K562 (cell line): Measurements from ENCODE around the gene TRUB2. TPM values are rescaled to one million over a fixed set of nuclear protein-coding genes. Genes with fewer than 3 reads are reported as not detected.

ENCODE experiments used
- ATAC-seq: fragments of 200-7000 bp; cut with Tn5 transposase; 3 replicates; pipeline ENCODE4 v1.9.1; 2020; ENCODE audit warnings: moderate library complexity
- BruUV-seq: library from RNA; stranded (reverse); fragments of 400-500 nt; replicated peaks from 2 replicates; lab custom pipeline; 2021; lab: Mats Ljungman, UMichigan
- CTCF ChIA-PET: fragments of 300-600 bp; formaldehyde crosslinking; extraction: SDS; loops from one replicate; lab custom pipeline; 2021; ENCODE audit warnings: low intra/inter-chr PET ratio; lab: Yijun Ruan, JAX
- POLR2A ChIA-PET: fragments of 300-600, 350-650 bp; sonication (Branson Sonifier 250); formaldehyde crosslinking; extraction: SDS; loops from one replicate; lab custom pipeline; 2021; ENCODE audit warnings: antibody characterized with exemption, inconsistent platforms; lab: Yijun Ruan, JAX
- DNase-seq, 4 experiments: peaks; one replicate each; pipeline versions ENCODE4 v3.0.0 to v3.0.0-alpha.2; 2011 to 2018; ENCODE audit warnings: low spot score in 3 of 4, mixed read lengths in 3 of 4; ENCODE audit errors: extremely low read depth in 1 of 4
- FAIRE-seq: peaks from 2 replicates; lab custom pipeline; 2011; peaks lifted over from hg19 to GRCh38; lab: Jason Lieb, UNC
- H2AFZ ChIP-seq: 2 replicates; pipeline ENCODE4 v1.6.0; 2011; ENCODE audit warnings: low read depth, low read length, control low read depth, inconsistent platforms
- H3K27ac ChIP-seq: fragments of 200-600 bp; 3 replicates; pipeline ENCODE4 v1.8.0; 2011; ENCODE audit warnings: low read depth, mild to moderate bottlenecking, control low read depth, inconsistent platforms, low read length, moderate library complexity, mixed read lengths; ENCODE audit errors: extremely low read depth
- H3K27me3 ChIP-seq, 2 experiments: fragments of 300-600 bp in 1 of 2; 2 replicates in 1 of 2; 3 replicates in 1 of 2; pipeline versions ENCODE4 v1.6.0 to v1.8.0; 2011; ENCODE audit warnings: inconsistent platforms in 2 of 2, low read length in 2 of 2, mild to moderate bottlenecking in 1 of 2, mixed read lengths in 1 of 2, moderate library complexity in 1 of 2; ENCODE audit not compliant: control insufficient read depth in 2 of 2, insufficient read depth in 2 of 2
- H3K36me3 ChIP-seq: fragments of 300-600 bp; 3 replicates; pipeline ENCODE4 v1.8.0; 2011; ENCODE audit warnings: mild to moderate bottlenecking, low read length, inconsistent platforms; ENCODE audit not compliant: control insufficient read depth, insufficient read depth
- H3K4me1 ChIP-seq, 2 experiments: fragments of 200-600 bp in 1 of 2; replicated peaks in 1 of 2; 2 replicates in 1 of 2; 3 replicates in 1 of 2; pipeline versions ENCODE4 v1.5.1 to v1.8.0; 2011; ENCODE audit warnings: inconsistent platforms in 2 of 2, low read length in 2 of 2, mild to moderate bottlenecking in 1 of 2, mixed read lengths in 1 of 2, moderate library complexity in 1 of 2; ENCODE audit not compliant: control insufficient read depth in 2 of 2, insufficient read depth in 2 of 2
- H3K4me2 ChIP-seq: 2 replicates; pipeline ENCODE4 v1.6.1; 2011; ENCODE audit warnings: low read length, control low read depth, inconsistent platforms, mixed read lengths; ENCODE audit not compliant: insufficient read depth
- H3K4me3 ChIP-seq: fragments of 200-600 bp; sonication (generic), shearing (Covaris generic); 2 replicates; pipeline ENCODE4 v1.5.1; 2016; ENCODE audit warnings: control low read depth, inconsistent platforms
- H3K79me2 ChIP-seq: fragments of 200-600 bp; 3 replicates; pipeline ENCODE4 v1.8.0; 2011; ENCODE audit warnings: low read length, inconsistent platforms; ENCODE audit not compliant: control insufficient read depth, insufficient read depth
- H3K9ac ChIP-seq, 2 experiments: 2 replicates each; pipeline versions ENCODE4 v1.6.0 to v1.6.1; 2011; ENCODE audit warnings: low read depth in 2 of 2, low read length in 2 of 2, control low read depth in 1 of 2, inconsistent platforms in 1 of 2, mild to moderate bottlenecking in 1 of 2, mixed read lengths in 1 of 2; ENCODE audit not compliant: insufficient read depth in 1 of 2
- H3K9me1 ChIP-seq: one replicate; pipeline ENCODE4 v1.6.0; 2011; ENCODE audit warnings: inconsistent platforms, mild to moderate bottlenecking, low read length, moderate library complexity; ENCODE audit not compliant: control insufficient read depth, insufficient read depth
- H3K9me3 ChIP-seq: replicated peaks from 2 replicates; pipeline ENCODE4 v1.5.1; 2011; ENCODE audit warnings: low read depth, low read length, inconsistent platforms; ENCODE audit not compliant: control insufficient read depth, insufficient read depth
- H4K20me1 ChIP-seq: replicated peaks from 2 replicates; pipeline ENCODE4 v1.6.1; 2011; ENCODE audit warnings: low read length, inconsistent platforms, mixed read lengths; ENCODE audit not compliant: control insufficient read depth, insufficient read depth
- IFI16 ChIP-seq: fragments of 250-450 bp; sonication (Bioruptor Pico); IDR thresholded peaks from 2 replicates; pipeline ENCODE4 v2.1.2; 2022; ENCODE audit warnings: mild to moderate bottlenecking, inconsistent platforms
- MAZ ChIP-seq, 2 experiments: fragments of 450-650 bp in 1 of 2; sonication (generic) in 1 of 2; formaldehyde crosslinking; IDR thresholded peaks in 1 of 2; conservative IDR thresholded peaks in 1 of 2; 2 replicates each; pipeline versions ENCODE4 v1.4.0 to v1.5.0; 2020; ENCODE audit warnings: mild to moderate bottlenecking in 1 of 2, missing genetic modification reagents in 1 of 2
- PHB2 ChIP-seq: fragments of 450-650 bp; IDR thresholded peaks from 2 replicates; pipeline ENCODE4 v1.6.1; 2017; ENCODE audit warnings: low read depth
- POLR3A ChIP-seq: IDR thresholded peaks from 2 replicates; pipeline ENCODE4 v1.6.1; 2011; ENCODE audit warnings: borderline replicate concordance, mild to moderate bottlenecking, moderate library complexity; ENCODE audit not compliant: insufficient read length, insufficient read depth; ENCODE audit errors: extremely low read depth
- RBFOX2 ChIP-seq: fragments of 200-400 bp; formaldehyde crosslinking; IDR thresholded peaks from 2 replicates; pipeline ENCODE4 v1.6.1; 2017; ENCODE audit warnings: low read depth, mild to moderate bottlenecking, low read length, moderate library complexity
- U2AF1 ChIP-seq: fragments of 200-400 bp; formaldehyde crosslinking; optimal IDR thresholded peaks from 2 replicates; pipeline ENCODE3; 2017; ENCODE audit warnings: mild to moderate bottlenecking, low read depth, low read length, moderate library complexity
- ZNF143 ChIP-seq: sonication (generic); formaldehyde crosslinking; IDR thresholded peaks from 2 replicates; pipeline ENCODE4 v1.9.0; 2022; ENCODE audit warnings: mild to moderate bottlenecking, missing genetic modification reagents
- WGBS: fragments of 100-300 bp; shearing (Covaris generic); methylation state at CpG from one replicate; pipeline ENCODE4 v1.1.6; 2016; ENCODE audit warnings: low coverage, mixed read lengths; ENCODE audit not compliant: insufficient coverage; ENCODE audit errors: missing lambda C conversion rate; 5-methylcytosine and 5-hydroxymethylcytosine counted together
- in situ Hi-C: fragments of 300-500 bp; cut with MboI; formaldehyde crosslinking; loops from 4 replicates; pipeline ENCODE4 v1.15.0; 2018; ENCODE audit warnings: inconsistent platforms, mixed read lengths
- intact Hi-C: fragments of 100-400 bp; cut with micrococcal nuclease; formaldehyde crosslinking; loops from 2 replicates; pipeline ENCODE4 v1.14.2; 2022
- polyA plus RNA-seq, 8 experiments: library from polyadenylated mRNA; depleted of rRNA in 4 of 8; stranded (reverse) in 5 of 8; unstranded in 3 of 8; fragments of >200 nt; fragmentation: Nextera tagmentation in 2 of 8; fragmentation: Illumina TruSeq in 1 of 8; extraction: Ambion mirVana in 2 of 8; extraction: Trizol in 1 of 8; gene quantifications; 2 replicates each; pipeline versions ENCODE4 v1.2.1 to v1.2.3, GENCODE V29; 2011 to 2014; ENCODE audit warnings: inconsistent platforms in 1 of 8, missing spikeins in 1 of 8
- total RNA-seq, 7 experiments: library from RNA; depleted of rRNA in 6 of 7; stranded (reverse); fragments of >200 nt in 6 of 7; fragmentation: Illumina TruSeq in 2 of 7; extraction: Trizol in 2 of 7; gene quantifications; 2 replicates each; pipeline versions ENCODE4 v1.2.1 to v1.2.3, GENCODE V29; 2011 to 2021; ENCODE audit warnings: low replicate concordance in 1 of 7
- TF ChIP-seq, protein P1 (sequence below): fragments of 450-650 bp; formaldehyde crosslinking; IDR thresholded peaks from 2 replicates; pipeline ENCODE4 v1.4.0; 2020; ENCODE audit warnings: mild to moderate bottlenecking, mixed read lengths
- TF ChIP-seq, protein P2 (sequence below): fragments of 250-450 bp; sonication (Bioruptor Pico); IDR thresholded peaks from 2 replicates; pipeline ENCODE4 v1.5.0; 2021; ENCODE audit warnings: mild to moderate bottlenecking, moderate library complexity

The TRUB2 gene
- total and polyA plus RNA-seq, 9 of the 15 experiments (the other 6 are each of a cell fraction or from before 2014, with no cell fraction given), result 9.3 to 110 (median 63.0) TPM

DNA sequence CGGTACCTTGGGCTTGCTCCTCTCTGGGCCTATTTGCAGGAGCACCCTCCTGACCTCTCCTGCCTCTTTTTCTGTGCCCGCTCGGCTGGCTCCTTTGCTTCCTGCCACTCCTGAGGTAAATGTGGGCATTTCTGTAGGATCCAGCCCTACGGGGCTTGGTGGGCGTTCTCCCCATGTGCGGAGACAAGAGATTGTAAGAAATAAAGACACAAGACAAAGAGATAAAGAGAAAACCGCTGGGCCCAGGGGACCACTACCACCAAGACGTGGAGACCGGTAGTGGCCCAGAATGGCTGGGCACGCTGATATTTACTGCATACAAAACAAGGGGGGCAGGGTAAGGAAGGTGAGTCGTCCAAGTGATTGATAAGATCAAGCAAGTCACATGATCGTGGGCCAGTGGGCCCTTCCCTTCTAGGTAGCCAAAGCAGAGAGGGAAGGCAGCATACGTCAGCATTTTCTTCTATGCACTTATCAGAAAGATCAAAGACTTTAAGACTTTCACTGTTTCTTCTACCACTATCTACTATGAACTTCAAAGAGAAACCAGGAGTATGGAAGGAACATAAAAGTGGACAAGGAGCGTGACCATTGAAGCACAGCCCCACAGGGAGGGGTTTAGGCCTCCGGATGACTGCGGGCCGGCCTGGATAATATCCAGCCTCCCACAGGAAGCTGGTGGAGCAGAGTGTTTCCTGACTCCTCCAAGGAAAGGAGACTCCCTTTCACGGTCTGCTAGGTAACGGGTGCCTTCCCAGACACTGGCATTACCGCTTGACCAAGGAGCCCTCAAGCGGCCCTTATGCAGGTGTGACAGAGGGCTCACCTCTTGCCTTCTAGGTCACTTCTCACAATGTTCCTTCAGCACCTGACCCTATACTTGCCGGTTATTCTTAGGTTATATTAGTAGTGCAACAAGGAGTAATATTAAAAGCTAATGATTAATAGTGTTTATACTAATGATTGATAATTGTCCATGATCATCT lies 42.9 kb downstream of the TRUB2 start (continued):
- TF ChIP-seq, protein P1, sequence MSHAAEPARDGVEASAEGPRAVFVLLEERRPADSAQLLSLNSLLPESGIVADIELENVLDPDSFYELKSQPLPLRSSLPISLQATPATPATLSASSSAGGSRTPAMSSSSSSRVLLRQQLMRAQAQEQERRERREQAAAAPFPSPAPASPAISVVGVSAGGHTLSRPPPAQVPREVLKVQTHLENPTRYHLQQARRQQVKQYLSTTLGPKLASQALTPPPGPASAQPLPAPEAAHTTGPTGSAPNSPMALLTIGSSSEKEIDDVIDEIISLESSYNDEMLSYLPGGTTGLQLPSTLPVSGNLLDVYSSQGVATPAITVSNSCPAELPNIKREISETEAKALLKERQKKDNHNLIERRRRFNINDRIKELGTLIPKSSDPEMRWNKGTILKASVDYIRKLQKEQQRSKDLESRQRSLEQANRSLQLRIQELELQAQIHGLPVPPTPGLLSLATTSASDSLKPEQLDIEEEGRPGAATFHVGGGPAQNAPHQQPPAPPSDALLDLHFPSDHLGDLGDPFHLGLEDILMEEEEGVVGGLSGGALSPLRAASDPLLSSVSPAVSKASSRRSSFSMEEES (CRISPR knock-in tag), result peak; percentile 98

DNA sequence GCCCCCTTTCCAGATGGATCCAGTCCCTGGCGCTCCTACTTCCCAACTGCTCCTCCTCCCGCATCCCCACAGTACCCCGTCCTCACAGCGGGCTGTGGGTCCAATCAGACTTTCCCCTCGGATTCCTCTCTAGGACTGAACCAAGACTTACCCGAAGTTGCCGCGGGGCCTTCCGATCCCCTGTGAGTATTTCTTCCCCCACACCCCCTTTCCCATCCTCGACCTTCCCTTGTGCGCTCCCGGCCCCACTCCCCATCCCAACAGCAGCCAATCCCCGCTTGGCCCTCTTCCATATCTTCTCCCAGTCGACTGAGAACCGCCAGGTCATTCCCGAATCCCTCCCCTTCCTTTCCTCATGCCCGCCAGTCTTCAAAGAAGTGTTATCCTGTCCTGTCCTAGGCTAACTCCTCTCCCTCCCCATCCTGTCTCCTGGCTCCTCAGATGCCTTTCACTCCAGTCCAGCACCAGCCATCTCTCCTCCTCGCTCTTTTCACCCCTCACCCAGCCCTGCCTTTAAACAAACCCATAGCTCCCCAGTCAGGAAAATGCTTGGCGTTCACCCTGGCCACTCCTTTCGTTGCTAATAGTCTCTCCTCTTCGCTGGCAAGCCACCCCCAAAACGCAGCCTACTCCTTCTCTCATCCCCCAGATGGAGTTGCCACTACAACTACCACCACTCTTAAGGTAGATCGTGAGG lies 45.5 kb downstream of the TRUB2 start:
- Histone ChIP-seq H4K20me1 (no peaks in the 10 kb centered on the region; the same call in 1 of the 2 replicates), H3K4me2 (peak overlapping the region; percentile 97), H3K27me3 (no peaks in the 10 kb centered on the region), H3K79me2 (peaks cover 44% of the 10 kb centered on the region), H3K4me1 (peaks cover 40 to 53% of the 10 kb centered on the region in 2 experiments), H3K9ac (peak overlapping the region; percentile 76 to 93), H3K9me3 (0 out of 2 replicates have a peak, but pooled peaks cover 2% of the 10 kb centered on the region), H3K36me3 (peaks cover 33% of the 10 kb centered on the region), H3K27ac (peak overlapping the region; percentile 53), H3K4me3 (peak overlapping the region; percentile 85), H2AFZ (peak overlapping the region; percentile 73), H3K9me1 (no peaks in the 10 kb centered on the region)
- POLR2A ChIA-PET, result interaction anchor here (0.6 to 3.0 kb wide), 17 partner anchors 8 to 1610 kb away, joined by 3 to 35 read pairs (median 4); partner anchors contain the start of gene CIZ1
- intact Hi-C loops (loop anchor here (1.0 to 10.0 kb wide), 7 partner anchors 26 to 408 kb away; partner anchors contain the start of genes BBLN, CIZ1, COQ4 and DNM1), in situ Hi-C loops (loop anchor here (25.0 kb wide), 1 partner anchor 1511 kb away; no protein-coding TSS in a partner anchor)
- no TSS peak for BruUV-seq
- DNase-seq, result peak; percentile 66 to 67 (median 67)
- 4% methylated on average over 23 of the region's 23 CpGs for WGBS
- FAIRE-seq, result no peak
- peak; percentile 17 for ATAC-seq
- CTCF ChIA-PET, result no interaction called here
- TF ChIP-seq ZNF143 (CRISPR knock-in tag) (no peak), MAZ (CRISPR knock-in tag; conservative IDR thresholded peaks at IDR 0.05 in 1 of 2, IDR thresholded peaks at IDR 0.05 in 1 of 2) (no peak), PHB2 (no peak), U2AF1 (no peak), POLR3A (no peak), IFI16 (no peak), RBFOX2 (no peak)
- TF ChIP-seq, protein P2, sequence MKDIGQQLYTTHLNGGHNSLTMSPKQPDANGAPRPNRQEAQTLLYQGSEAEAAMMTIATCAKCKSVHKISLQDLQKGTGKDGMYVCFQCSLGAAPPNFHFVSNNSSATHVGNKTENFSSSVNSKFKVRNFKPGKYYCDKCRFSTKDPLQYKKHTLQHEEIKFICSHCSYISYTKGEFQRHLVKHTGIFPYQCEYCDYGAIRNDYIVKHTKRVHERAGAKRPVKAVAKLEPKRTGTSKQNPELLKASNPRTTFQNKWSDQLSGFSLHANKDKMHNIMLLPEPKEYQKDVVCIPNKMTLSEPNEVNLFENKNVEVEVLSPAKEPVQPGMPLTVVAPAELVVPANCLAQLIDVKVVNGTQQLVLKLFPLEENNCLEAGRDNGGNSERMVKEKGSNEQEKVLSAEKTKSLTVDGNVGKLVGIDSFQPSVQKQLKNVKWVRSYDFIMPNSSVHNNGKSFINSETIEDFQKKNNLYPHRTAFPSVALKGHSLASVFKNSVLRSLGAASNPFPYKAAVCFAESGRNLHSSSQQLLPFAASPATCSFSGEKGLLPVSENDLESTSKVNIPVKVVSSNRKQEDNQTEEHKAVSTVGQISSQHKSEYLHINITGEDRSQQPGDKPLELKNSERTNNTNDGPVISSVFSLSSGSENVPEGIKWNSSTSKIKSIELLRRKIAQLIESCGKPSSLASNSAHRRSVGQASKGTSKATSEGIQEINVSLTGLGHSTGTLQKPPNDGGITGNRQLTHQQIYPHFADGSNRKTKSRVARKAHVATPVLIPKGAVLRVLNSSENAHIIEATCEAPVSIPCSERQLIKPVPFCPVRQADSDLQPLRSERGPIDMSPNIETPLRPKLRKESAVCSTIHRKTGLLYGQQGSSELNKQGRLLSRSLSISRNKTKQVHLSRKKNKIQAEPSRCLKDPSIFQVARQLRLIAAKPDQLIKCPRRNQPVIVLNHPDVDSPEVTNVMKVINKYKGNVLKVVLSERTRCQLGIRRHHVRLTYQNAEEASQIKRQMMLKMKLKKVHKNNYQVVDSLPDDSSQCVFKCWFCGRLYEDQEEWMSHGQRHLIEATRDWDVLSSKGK (CRISPR knock-in tag), result no peak
